Progenitor cell of endocrine pancreas (in vitro differentiated cells): Measurements from ENCODE around the gene TEX14. TPM values are rescaled to one million over a fixed set of nuclear protein-coding genes. Genes with fewer than 3 reads are reported as not detected.

ENCODE experiments used
- DNase-seq: peaks from one replicate; pipeline ENCODE4 v3.0.0; 2021; ENCODE audit warnings: low spot score; ENCODE audit not compliant: unreplicated experiment
- H3K27ac Mint-ChIP-seq: 2 replicates; pipeline ENCODE4 v1.8.0; 2021; ENCODE audit warnings: mild to moderate bottlenecking, moderate library complexity, mixed read lengths
- H3K27me3 Mint-ChIP-seq: 2 replicates; pipeline ENCODE4 v1.8.0; 2021; ENCODE audit warnings: mixed read lengths
- H3K36me3 Mint-ChIP-seq: 2 replicates; pipeline ENCODE4 v1.8.0; 2022; ENCODE audit warnings: mixed read lengths; ENCODE audit not compliant: insufficient read depth
- H3K4me1 Mint-ChIP-seq: 2 replicates; pipeline ENCODE4 v1.8.0; 2021; ENCODE audit warnings: low read depth, mixed read lengths
- H3K4me3 Mint-ChIP-seq: 2 replicates; pipeline ENCODE4 v1.8.0; 2021; ENCODE audit warnings: low read depth, mild to moderate bottlenecking, moderate library complexity, mixed read lengths
- H3K9me3 Mint-ChIP-seq: 2 replicates; pipeline ENCODE4 v1.8.0; 2021; ENCODE audit warnings: low read depth, mixed read lengths
- total RNA-seq: library from RNA; stranded (reverse); gene quantifications from 2 replicates; pipeline ENCODE4 v1.2.1, GENCODE V29; 2021
- TF ChIP-seq, protein P1 (sequence below): fragments of 200-600 bp; sonication (generic); IDR thresholded peaks from one replicate; pipeline ENCODE4 v1.5.0; 2021; ENCODE audit warnings: antibody characterized with exemption, mild to moderate bottlenecking; ENCODE audit not compliant: unreplicated experiment

Gene TEX14
- total RNA-seq, 1 donor from 2014 or later: 0.22 TPM

- TF ChIP-seq, protein P1, sequence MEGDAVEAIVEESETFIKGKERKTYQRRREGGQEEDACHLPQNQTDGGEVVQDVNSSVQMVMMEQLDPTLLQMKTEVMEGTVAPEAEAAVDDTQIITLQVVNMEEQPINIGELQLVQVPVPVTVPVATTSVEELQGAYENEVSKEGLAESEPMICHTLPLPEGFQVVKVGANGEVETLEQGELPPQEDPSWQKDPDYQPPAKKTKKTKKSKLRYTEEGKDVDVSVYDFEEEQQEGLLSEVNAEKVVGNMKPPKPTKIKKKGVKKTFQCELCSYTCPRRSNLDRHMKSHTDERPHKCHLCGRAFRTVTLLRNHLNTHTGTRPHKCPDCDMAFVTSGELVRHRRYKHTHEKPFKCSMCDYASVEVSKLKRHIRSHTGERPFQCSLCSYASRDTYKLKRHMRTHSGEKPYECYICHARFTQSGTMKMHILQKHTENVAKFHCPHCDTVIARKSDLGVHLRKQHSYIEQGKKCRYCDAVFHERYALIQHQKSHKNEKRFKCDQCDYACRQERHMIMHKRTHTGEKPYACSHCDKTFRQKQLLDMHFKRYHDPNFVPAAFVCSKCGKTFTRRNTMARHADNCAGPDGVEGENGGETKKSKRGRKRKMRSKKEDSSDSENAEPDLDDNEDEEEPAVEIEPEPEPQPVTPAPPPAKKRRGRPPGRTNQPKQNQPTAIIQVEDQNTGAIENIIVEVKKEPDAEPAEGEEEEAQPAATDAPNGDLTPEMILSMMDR: no peak
- Mint-ChIP-seq H3K9me3 (no peaks in the 10 kb centered on the region), H3K4me1 (no peaks in the 10 kb centered on the region), H3K36me3 (no peaks in the 10 kb centered on the region), H3K27me3 (no peaks in the 10 kb centered on the region), H3K27ac (no peak overlapping the region), H3K4me3 (no peak overlapping the region)
- DNase-seq: no peak
These were observed 98.7 kb downstream of the TEX14 start for GRCh38 chr17:58593123-58593522.

GRCh38 chr17:58591455-58591854, 100.4 kb downstream of the TEX14 start:
- Mint-ChIP-seq H3K4me1 (no peaks in the 10 kb centered on the region), H3K27ac (no peak overlapping the region), H3K27me3 (no peaks in the 10 kb centered on the region), H3K9me3 (no peaks in the 10 kb centered on the region), H3K36me3 (no peaks in the 10 kb centered on the region), H3K4me3 (no peak overlapping the region)
- TF ChIP-seq, protein P1: peak; percentile 33
- DNase-seq: no peak

DNA sequence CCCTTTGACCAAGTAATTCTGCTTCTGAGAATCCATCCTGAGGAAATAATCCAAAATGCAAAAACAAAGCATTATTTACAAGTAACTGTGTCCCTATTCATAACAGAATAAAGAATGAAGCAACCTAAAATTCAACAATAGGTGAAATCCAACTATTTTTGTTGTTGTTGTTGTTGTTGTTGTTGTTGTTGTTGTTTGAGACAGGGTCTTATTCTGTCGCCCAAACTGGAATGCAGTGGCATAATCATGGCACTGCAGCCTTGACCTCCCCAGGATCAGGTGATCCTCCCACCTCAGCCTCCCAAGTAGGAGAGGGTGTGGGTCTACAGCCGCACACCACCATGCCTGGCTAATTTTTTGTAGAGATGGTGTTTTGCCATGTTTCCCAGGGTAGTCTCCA, 101.5 kb downstream of the TEX14 start:
- no peaks in the 10 kb centered on the region for H3K4me1 Mint-ChIP-seq
- H3K27me3 Mint-ChIP-seq: peaks cover 5% of the 10 kb centered on the region
- H3K36me3 Mint-ChIP-seq: no peaks in the 10 kb centered on the region
- TF ChIP-seq, protein P1: no peak
- no peak overlapping the region for H3K27ac Mint-ChIP-seq
- no peak overlapping the region for H3K4me3 Mint-ChIP-seq
- H3K9me3 Mint-ChIP-seq: no peaks in the 10 kb centered on the region
- DNase-seq: no peak

DNA sequence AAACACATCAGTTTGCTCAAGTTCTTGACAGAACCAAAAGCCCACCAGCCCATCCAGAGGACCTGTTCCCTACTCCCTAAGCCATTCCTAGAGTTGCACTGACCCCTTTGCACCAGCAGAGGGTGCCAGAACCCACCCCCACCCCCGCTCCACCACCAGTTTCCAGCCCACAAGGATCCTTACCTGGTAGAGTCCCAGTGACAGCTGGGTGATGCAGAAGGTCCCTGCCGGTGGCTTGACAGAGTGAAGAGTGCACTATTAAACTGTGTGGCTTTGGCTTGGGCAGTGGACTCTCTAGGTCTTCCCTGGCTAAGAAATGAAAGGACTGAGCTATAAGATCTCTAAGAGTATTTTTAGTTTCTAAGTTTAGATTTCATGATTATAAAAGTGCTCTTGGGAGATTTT, 104.1 kb downstream of the TEX14 start:
- TF ChIP-seq, protein P1: peak; percentile 88
- H3K9me3 Mint-ChIP-seq: no peaks in the 10 kb centered on the region
- H3K27ac Mint-ChIP-seq: no peak overlapping the region
- no peaks in the 10 kb centered on the region for H3K4me1 Mint-ChIP-seq
- H3K27me3 Mint-ChIP-seq: peaks cover 5% of the 10 kb centered on the region
- DNase-seq: peak; percentile 50
- H3K36me3 Mint-ChIP-seq: no peaks in the 10 kb centered on the region
- no peak overlapping the region for H3K4me3 Mint-ChIP-seq

DNA sequence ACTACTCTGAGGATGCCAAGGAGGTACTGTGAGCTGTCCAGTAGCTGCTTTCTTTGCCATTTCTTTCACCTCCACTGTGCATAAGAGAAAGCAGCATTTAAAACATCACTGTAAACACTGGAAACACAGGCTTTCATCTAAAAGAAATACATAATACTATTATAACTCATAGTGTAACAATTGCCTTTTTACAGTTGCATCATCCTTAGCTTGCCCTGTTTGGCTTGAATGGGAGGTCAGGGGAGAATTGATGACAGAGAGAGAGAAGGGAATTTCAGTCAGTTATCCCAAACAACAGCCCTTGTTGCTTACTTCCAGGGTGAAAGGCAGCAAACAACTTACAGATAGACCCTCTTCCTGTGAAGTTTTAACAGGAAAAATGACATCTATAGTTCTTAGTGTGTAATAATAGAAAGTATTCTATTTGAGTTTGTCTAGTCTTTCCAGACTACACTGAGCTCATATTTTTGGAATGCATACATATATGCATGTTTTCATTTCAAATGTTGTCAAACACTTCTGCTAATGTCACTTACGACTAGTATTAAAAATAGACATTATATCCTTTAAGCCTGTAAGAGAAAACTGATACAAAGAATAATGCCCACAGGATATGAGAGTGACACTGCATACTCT, 105.7 kb downstream of the TEX14 start:
- TF ChIP-seq, protein P1: no peak
- DNase-seq: no peak
- Mint-ChIP-seq H3K36me3 (no peaks in the 10 kb centered on the region), H3K4me1 (no peaks in the 10 kb centered on the region), H3K9me3 (no peaks in the 10 kb centered on the region), H3K27ac (no peak overlapping the region), H3K4me3 (no peak overlapping the region), H3K27me3 (peaks cover 5% of the 10 kb centered on the region)
